ENCODE data around the gene FAM163B. TPM values are rescaled to one million over a fixed set of nuclear protein-coding genes. Genes with fewer than 3 reads are reported as not detected.

The FAM163B gene
- total RNA-seq, 1 donor from 2014 or later = not detected

- H3K27ac ChIP-seq = no peak overlapping the region
- intact Hi-C loops (cut with DNase I) = no loop called here
Measured at GRCh38 chr9:133560311-133560710, 48.9 kb downstream of the FAM163B start.

GRCh38 chr9:133558191-133559126, 50.7 kb downstream of the FAM163B start:
- DNase-seq (ENCODE audit: low spot score in 2 of 2) = peak in 1 of 2 donors; percentile 75
- no peaks in the 10 kb centered on the region for H3K9me3 ChIP-seq
- TF ChIP-seq, protein P1, sequence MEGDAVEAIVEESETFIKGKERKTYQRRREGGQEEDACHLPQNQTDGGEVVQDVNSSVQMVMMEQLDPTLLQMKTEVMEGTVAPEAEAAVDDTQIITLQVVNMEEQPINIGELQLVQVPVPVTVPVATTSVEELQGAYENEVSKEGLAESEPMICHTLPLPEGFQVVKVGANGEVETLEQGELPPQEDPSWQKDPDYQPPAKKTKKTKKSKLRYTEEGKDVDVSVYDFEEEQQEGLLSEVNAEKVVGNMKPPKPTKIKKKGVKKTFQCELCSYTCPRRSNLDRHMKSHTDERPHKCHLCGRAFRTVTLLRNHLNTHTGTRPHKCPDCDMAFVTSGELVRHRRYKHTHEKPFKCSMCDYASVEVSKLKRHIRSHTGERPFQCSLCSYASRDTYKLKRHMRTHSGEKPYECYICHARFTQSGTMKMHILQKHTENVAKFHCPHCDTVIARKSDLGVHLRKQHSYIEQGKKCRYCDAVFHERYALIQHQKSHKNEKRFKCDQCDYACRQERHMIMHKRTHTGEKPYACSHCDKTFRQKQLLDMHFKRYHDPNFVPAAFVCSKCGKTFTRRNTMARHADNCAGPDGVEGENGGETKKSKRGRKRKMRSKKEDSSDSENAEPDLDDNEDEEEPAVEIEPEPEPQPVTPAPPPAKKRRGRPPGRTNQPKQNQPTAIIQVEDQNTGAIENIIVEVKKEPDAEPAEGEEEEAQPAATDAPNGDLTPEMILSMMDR (IDR thresholded peaks at IDR 0.05) = no peak
- H3K4me1 ChIP-seq = peaks cover 7 to 28% of the 10 kb centered on the region in 2 donors
- no peaks in the 10 kb centered on the region for H3K27me3 ChIP-seq
- H3K36me3 ChIP-seq = no peaks in the 10 kb centered on the region
- peak overlapping the region in 1 of 2 donors; percentile 44 for H3K27ac ChIP-seq
- peak overlapping the region in 1 of 2 donors; percentile 4 for H3K4me3 ChIP-seq
- intact Hi-C loops (cut with DNase I) = no loop called here

More at GRCh38 chr9:133560311-133560710, 48.9 kb downstream of the FAM163B start:
- TF ChIP-seq, protein P1 (IDR thresholded peaks at IDR 0.05) = no peak
- H3K4me3 ChIP-seq = no peak overlapping the region
- H3K9me3 ChIP-seq = no peaks in the 10 kb centered on the region
- H3K4me1 ChIP-seq = peaks cover 11 to 35% of the 10 kb centered on the region in 2 donors
- DNase-seq (ENCODE audit: low spot score in 2 of 2) = no peak
- no peaks in the 10 kb centered on the region for H3K36me3 ChIP-seq
- H3K27me3 ChIP-seq = no peaks in the 10 kb centered on the region

GRCh38 chr9:133557581-133557980, 51.6 kb downstream of the FAM163B start:
- intact Hi-C loops (cut with DNase I) = no loop called here
- no peak for DNase-seq (ENCODE audit: low spot score in 2 of 2)
- H3K27ac ChIP-seq = peak overlapping the region in 1 of 2 donors; percentile 44
- no peak overlapping the region for H3K4me3 ChIP-seq
- H3K36me3 ChIP-seq = no peaks in the 10 kb centered on the region
- no peaks in the 10 kb centered on the region for H3K27me3 ChIP-seq
- peaks cover 3 to 23% of the 10 kb centered on the region in 2 donors for H3K4me1 ChIP-seq
- TF ChIP-seq, protein P1 (IDR thresholded peaks at IDR 0.05) = no peak
- H3K9me3 ChIP-seq = no peaks in the 10 kb centered on the region

DNA sequence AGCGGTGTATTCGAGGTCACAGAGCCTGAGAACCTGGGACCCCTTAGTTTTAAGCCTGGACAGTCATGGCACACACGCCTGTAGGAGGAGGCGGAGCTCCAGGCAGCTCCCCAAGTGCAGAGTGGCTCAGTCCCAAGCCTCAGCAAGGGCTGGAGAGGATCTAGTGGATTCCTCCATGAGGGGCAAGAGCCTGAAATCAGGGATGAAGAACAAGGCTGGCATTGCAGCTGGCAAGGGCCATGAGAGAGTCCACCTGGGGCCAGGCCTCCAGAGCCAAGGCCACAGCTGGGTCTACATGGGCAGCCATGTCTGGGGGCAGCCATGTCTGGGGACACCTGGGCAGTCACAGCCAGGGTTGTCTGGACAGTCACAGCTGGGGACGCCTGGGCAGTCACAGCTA, 52.8 kb downstream of the FAM163B start:
- TF ChIP-seq, protein P1 (IDR thresholded peaks at IDR 0.05) = no peak
- Histone ChIP-seq H3K36me3 (no peaks in the 10 kb centered on the region), H3K27me3 (no peaks in the 10 kb centered on the region), H3K27ac (no peak overlapping the region), H3K9me3 (no peaks in the 10 kb centered on the region), H3K4me1 (peaks cover 3 to 23% of the 10 kb centered on the region in 2 donors), H3K4me3 (no peak overlapping the region)
- DNase-seq (ENCODE audit: low spot score in 2 of 2) = no peak
- intact Hi-C loops (cut with DNase I) = no loop called here

DNA sequence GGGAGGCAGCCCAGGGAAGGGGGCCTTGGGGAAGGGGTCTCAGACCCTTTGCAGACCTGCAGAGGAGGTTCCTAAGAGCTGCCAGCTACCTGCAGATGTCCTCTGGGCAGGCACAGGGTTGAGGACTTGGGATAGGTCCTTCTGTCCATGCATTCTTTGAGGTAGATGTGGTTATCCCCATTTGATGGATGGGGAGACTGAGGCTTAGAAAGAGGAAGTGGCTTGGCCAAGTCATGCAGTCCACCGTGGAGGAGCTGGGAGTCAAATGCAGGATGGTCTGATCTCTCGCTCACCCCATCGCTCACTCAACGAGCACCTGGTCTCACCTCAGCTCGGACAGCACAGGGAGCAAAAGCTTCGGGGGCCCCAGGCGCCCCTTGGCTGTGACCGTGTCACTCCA, 54.5 kb downstream of the FAM163B start:
- Histone ChIP-seq H3K4me1 (peaks cover 3 to 13% of the 10 kb centered on the region in 2 donors), H3K4me3 (no peak overlapping the region), H3K36me3 (no peaks in the 10 kb centered on the region), H3K27ac (no peak overlapping the region), H3K27me3 (no peaks in the 10 kb centered on the region), H3K9me3 (no peaks in the 10 kb centered on the region)
- intact Hi-C loops (cut with DNase I) = no loop called here
- DNase-seq (ENCODE audit: low spot score in 2 of 2) = no peak
- TF ChIP-seq, protein P1 (IDR thresholded peaks at IDR 0.05) = no peak
